ENCODE results near the gene ATAT1.

ATAT1 gene

GRCh38 chr6:30613251-30614043 is 13.2 kb upstream of the ATAT1 start:
- no peak for DNase-seq (ENCODE audit: extremely low read depth in 1 of 2, low read depth in 1 of 2)

GRCh38 chr6:30614044-30614842 is 12.4 kb upstream of the ATAT1 start:
- no peak for DNase-seq (ENCODE audit: extremely low read depth in 1 of 2, low read depth in 1 of 2)

- peak; percentile 47 to 82 for DNase-seq (ENCODE audit: extremely low read depth in 1 of 2, low read depth in 1 of 2)
These were observed 11.8 kb upstream of the ATAT1 start for GRCh38 chr6:30614843-30615218.

GRCh38 chr6:30615219-30615957 is 11.3 kb upstream of the ATAT1 start:
- no peak for DNase-seq (ENCODE audit: extremely low read depth in 1 of 2, low read depth in 1 of 2)

- no peak for DNase-seq (ENCODE audit: extremely low read depth in 1 of 2, low read depth in 1 of 2)
These were observed 10.5 kb upstream of the ATAT1 start for GRCh38 chr6:30615958-30616810.

- DNase-seq (ENCODE audit: extremely low read depth in 1 of 2, low read depth in 1 of 2): peak; percentile 93 to 99
These were observed 9.7 kb upstream of the ATAT1 start, which contains the start of gene PPP1R10 for GRCh38 chr6:30616811-30617564. TSS of gene PPP1R10 (minus strand) at chr6:30617243. CDS start at chr6:30609944, 7,299 bp downstream.

GRCh38 chr6:30617565-30618269 is 9.0 kb upstream of the ATAT1 start, which contains the start of gene MRPS18B:
TSS of gene MRPS18B (plus strand) at chr6:30617840. CDS start at chr6:30617866, 26 bp downstream.
- DNase-seq (ENCODE audit: extremely low read depth in 1 of 2, low read depth in 1 of 2): peak; percentile 91 to 98

- DNase-seq (ENCODE audit: extremely low read depth in 1 of 2, low read depth in 1 of 2): no peak
These were observed 8.3 kb upstream of the ATAT1 start for GRCh38 chr6:30618270-30618797.

GRCh38 chr6:30619561-30619960 is 7.1 kb upstream of the ATAT1 start:
- DNase-seq (ENCODE audit: extremely low read depth in 1 of 2, low read depth in 1 of 2): no peak

- no peak for DNase-seq (ENCODE audit: extremely low read depth in 1 of 2, low read depth in 1 of 2)
These were observed 1.2 kb upstream of the ATAT1 start for GRCh38 chr6:30625511-30625910.

GRCh38 chr6:30635834-30636233 is 9.2 kb downstream of the ATAT1 start:
- DNase-seq (ENCODE audit: extremely low read depth in 1 of 2, low read depth in 1 of 2): no peak

- no peak for DNase-seq (ENCODE audit: extremely low read depth in 1 of 2, low read depth in 1 of 2)
These were observed 13.8 kb downstream of the ATAT1 start for GRCh38 chr6:30640481-30640880.

GRCh38 chr6:30641048-30641447 is 14.4 kb downstream of the ATAT1 start:
- no peak for DNase-seq (ENCODE audit: extremely low read depth in 1 of 2, low read depth in 1 of 2)

- no peak for DNase-seq (ENCODE audit: extremely low read depth in 1 of 2, low read depth in 1 of 2)
These were observed 17.0 kb downstream of the ATAT1 start for GRCh38 chr6:30643656-30644055.

- DNase-seq (ENCODE audit: extremely low read depth in 1 of 2, low read depth in 1 of 2): no peak
These were observed 18.1 kb downstream of the ATAT1 start for GRCh38 chr6:30644769-30645168.

- no peak for DNase-seq (ENCODE audit: extremely low read depth in 1 of 2, low read depth in 1 of 2)
These were observed 19.3 kb downstream of the ATAT1 start for GRCh38 chr6:30645989-30646388.

- peak; percentile 80 to 88 for DNase-seq (ENCODE audit: extremely low read depth in 1 of 2, low read depth in 1 of 2)
These were observed 20.0 kb downstream of the ATAT1 start, which contains the start of gene C6orf136 for GRCh38 chr6:30646450-30647241. TSS of gene C6orf136 (plus strand) at chr6:30647133. CDS start at chr6:30647232, 99 bp downstream.
